Measurements from ENCODE around the gene RXYLT1.
A peak's percentile ranks its signal among the peaks of the same experiment; 100 is the strongest.

GRCh38 chr12:63802012-63802608, 22.4 kb downstream of the RXYLT1 start:
- TF ChIP-seq CTCF (conservative IDR thresholded peaks at IDR 0.05; ENCODE audit: low read depth, low read length): peak; percentile 65
- no peak for TF ChIP-seq EZH2 (IDR thresholded peaks at IDR 0.05; ENCODE audit: borderline replicate concordance, low read depth, low read length, poor library complexity, severe bottlenecking)
